ENCODE data around the gene SMTNL1. TPM values are rescaled to one million over a fixed set of nuclear protein-coding genes. Genes with fewer than 3 reads are reported as not detected.

The SMTNL1 gene
- total and polyA plus RNA-seq, 9 of the 15 experiments (the other 6 are each of a cell fraction or from before 2014, with no cell fraction given): not detected

GRCh38 chr11:57527056-57527631 is 10.3 kb upstream of the SMTNL1 start (continued):
- TF ChIP-seq, protein P1, sequence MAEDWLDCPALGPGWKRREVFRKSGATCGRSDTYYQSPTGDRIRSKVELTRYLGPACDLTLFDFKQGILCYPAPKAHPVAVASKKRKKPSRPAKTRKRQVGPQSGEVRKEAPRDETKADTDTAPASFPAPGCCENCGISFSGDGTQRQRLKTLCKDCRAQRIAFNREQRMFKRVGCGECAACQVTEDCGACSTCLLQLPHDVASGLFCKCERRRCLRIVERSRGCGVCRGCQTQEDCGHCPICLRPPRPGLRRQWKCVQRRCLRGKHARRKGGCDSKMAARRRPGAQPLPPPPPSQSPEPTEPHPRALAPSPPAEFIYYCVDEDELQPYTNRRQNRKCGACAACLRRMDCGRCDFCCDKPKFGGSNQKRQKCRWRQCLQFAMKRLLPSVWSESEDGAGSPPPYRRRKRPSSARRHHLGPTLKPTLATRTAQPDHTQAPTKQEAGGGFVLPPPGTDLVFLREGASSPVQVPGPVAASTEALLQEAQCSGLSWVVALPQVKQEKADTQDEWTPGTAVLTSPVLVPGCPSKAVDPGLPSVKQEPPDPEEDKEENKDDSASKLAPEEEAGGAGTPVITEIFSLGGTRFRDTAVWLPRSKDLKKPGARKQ (CRISPR knock-in tag; IDR thresholded peaks at IDR 0.05): no peak
- TF ChIP-seq BHLHE40 (IDR thresholded peaks at IDR 0.05; ENCODE audit: low read length) (0 out of 2 replicates have a peak, but pooled peaks have one; percentile 21), ETV5 (CRISPR knock-in tag; IDR thresholded peaks at IDR 0.05; ENCODE audit: low read depth) (peak; percentile 30; the same call in 1 of the 2 replicates), SOX6 (IDR thresholded peaks at IDR 0.05) (peak; percentile 69; the same call in 1 of the 2 replicates), CXXC5 (CRISPR knock-in tag; IDR thresholded peaks at IDR 0.05) (peak; percentile 27), HCFC1 (IDR thresholded peaks at IDR 0.05; ENCODE audit: low read depth, low read length) (peak; percentile 13; the same call in 1 of the 2 replicates), DMBX1 (CRISPR knock-in tag; IDR thresholded peaks at IDR 0.05; ENCODE audit: borderline replicate concordance) (peak; percentile 35; the same call in 1 of the 2 replicates), ETV1 (tag; conservative IDR thresholded peaks at IDR 0.05; ENCODE audit: low read depth) (peak; percentile 73), LCOR (CRISPR knock-in tag; IDR thresholded peaks at IDR 0.05) (peak; percentile 68; the same call in 1 of the 2 replicates), CCNT2 (IDR thresholded peaks at IDR 0.05; ENCODE audit: borderline replicate concordance, extremely low read depth, insufficient read length, low read depth, low read length) (no peak), TEAD4 (IDR thresholded peaks at IDR 0.05; ENCODE audit: low read length) (0 out of 2 replicates have a peak, but pooled peaks have one; percentile 34), TEAD4 (CRISPR knock-in tag; IDR thresholded peaks at IDR 0.05; ENCODE audit: borderline replicate concordance) (no peak), SMC3 (conservative IDR thresholded peaks at IDR 0.05; ENCODE audit: insufficient read depth, low read depth, low read length) (peak; percentile 94), BRF1 (IDR thresholded peaks at IDR 0.05; ENCODE audit: borderline replicate concordance, extremely low read depth, insufficient read length) (no peak), THRA (IDR thresholded peaks at IDR 0.05) (no peak)
- TF ChIP-seq, protein P2, sequence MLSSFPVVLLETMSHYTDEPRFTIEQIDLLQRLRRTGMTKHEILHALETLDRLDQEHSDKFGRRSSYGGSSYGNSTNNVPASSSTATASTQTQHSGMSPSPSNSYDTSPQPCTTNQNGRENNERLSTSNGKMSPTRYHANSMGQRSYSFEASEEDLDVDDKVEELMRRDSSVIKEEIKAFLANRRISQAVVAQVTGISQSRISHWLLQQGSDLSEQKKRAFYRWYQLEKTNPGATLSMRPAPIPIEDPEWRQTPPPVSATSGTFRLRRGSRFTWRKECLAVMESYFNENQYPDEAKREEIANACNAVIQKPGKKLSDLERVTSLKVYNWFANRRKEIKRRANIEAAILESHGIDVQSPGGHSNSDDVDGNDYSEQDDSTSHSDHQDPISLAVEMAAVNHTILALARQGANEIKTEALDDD (IDR thresholded peaks at IDR 0.05): peak; percentile 76
- TF ChIP-seq, protein P3, sequence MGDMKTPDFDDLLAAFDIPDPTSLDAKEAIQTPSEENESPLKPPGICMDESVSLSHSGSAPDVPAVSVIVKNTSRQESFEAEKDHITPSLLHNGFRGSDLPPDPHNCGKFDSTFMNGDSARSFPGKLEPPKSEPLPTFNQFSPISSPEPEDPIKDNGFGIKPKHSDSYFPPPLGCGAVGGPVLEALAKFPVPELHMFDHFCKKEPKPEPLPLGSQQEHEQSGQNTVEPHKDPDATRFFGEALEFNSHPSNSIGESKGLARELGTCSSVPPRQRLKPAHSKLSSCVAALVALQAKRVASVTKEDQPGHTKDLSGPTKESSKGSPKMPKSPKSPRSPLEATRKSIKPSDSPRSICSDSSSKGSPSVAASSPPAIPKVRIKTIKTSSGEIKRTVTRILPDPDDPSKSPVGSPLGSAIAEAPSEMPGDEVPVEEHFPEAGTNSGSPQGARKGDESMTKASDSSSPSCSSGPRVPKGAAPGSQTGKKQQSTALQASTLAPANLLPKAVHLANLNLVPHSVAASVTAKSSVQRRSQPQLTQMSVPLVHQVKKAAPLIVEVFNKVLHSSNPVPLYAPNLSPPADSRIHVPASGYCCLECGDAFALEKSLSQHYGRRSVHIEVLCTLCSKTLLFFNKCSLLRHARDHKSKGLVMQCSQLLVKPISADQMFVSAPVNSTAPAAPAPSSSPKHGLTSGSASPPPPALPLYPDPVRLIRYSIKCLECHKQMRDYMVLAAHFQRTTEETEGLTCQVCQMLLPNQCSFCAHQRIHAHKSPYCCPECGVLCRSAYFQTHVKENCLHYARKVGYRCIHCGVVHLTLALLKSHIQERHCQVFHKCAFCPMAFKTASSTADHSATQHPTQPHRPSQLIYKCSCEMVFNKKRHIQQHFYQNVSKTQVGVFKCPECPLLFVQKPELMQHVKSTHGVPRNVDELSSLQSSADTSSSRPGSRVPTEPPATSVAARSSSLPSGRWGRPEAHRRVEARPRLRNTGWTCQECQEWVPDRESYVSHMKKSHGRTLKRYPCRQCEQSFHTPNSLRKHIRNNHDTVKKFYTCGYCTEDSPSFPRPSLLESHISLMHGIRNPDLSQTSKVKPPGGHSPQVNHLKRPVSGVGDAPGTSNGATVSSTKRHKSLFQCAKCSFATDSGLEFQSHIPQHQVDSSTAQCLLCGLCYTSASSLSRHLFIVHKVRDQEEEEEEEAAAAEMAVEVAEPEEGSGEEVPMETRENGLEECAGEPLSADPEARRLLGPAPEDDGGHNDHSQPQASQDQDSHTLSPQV (IDR thresholded peaks at IDR 0.05): peak; percentile 71

All from K562 (cell line).